DND-41 (cell line): ENCODE results near the gene WNT2.

Experiments
- EZH2 ChIP-seq: IDR thresholded peaks from 3 replicates; pipeline ENCODE4 v1.6.1; 2012; ENCODE audit warnings: borderline replicate concordance, low read depth, mild to moderate bottlenecking, moderate library complexity, low read length, inconsistent platforms; ENCODE audit not compliant: severe bottlenecking
- TF ChIP-seq, protein P1 (sequence below): IDR thresholded peaks from 2 replicates; pipeline ENCODE4 v1.5.1; 2012; ENCODE audit warnings: borderline replicate concordance, low read length, moderate library complexity, mild to moderate bottlenecking; ENCODE audit not compliant: poor library complexity, severe bottlenecking; ENCODE audit errors: extremely low read depth

GRCh38 chr7:117322741-117323304 is at the start of gene WNT2:
- TF ChIP-seq, protein P1, sequence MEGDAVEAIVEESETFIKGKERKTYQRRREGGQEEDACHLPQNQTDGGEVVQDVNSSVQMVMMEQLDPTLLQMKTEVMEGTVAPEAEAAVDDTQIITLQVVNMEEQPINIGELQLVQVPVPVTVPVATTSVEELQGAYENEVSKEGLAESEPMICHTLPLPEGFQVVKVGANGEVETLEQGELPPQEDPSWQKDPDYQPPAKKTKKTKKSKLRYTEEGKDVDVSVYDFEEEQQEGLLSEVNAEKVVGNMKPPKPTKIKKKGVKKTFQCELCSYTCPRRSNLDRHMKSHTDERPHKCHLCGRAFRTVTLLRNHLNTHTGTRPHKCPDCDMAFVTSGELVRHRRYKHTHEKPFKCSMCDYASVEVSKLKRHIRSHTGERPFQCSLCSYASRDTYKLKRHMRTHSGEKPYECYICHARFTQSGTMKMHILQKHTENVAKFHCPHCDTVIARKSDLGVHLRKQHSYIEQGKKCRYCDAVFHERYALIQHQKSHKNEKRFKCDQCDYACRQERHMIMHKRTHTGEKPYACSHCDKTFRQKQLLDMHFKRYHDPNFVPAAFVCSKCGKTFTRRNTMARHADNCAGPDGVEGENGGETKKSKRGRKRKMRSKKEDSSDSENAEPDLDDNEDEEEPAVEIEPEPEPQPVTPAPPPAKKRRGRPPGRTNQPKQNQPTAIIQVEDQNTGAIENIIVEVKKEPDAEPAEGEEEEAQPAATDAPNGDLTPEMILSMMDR: no peak
- TF ChIP-seq EZH2: no peak
